GM21737 (cell line): ENCODE data around the gene NEUROD1.
A peak's percentile ranks its signal among the peaks of the same experiment; 100 is the strongest.

Experiments
- ATAC-seq: cut with Tn5 transposase; IDR thresholded peaks from one replicate; pipeline ENCODE4 v1.9.1; 2021; ENCODE audit warnings: mild to moderate bottlenecking, moderate library complexity; ENCODE audit not compliant: unreplicated experiment

NEUROD1 gene

DNA sequence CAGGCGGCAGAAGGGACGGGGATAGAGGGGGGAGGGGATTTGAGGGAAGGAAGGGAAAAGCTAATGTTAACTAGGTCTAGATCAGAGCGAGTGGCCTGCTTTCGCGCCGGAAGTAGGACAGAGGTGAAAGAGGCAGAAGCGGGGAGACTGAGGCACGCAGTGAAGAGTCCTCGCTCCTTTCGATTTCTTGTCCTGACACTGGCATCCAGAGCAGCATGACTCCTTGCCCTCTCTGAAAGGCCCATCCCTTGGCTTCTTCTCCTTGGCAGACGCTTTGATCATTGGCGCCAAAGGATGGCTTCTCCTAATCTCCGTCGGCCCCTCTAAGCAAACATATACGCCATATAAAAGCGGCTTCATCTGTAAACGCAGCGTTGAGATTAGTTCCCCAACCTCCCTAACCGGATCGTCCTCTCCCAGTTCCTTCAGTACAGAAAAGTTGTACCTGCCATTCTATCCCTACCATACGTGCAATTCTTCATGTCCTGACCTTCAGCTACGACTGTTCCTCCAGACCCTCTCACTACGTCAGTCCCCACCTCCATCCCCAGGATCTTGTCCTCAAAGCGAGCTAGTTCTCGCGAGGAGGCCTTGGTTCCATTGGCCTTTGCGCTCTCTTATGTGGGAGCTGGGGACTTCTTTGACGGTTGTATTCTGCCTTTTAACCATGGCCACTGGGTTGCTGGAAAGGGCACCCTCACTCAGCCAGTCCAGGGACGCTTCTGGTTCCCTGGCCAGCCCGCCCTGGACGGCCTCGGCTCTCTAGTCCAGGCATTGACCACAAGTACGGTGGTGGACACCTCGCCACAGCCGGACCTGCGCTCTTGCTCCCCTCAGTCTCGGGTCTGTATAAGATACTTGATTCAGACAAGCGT is 857 bp upstream of the NEUROD1 start:
- ATAC-seq: no peak

DNA sequence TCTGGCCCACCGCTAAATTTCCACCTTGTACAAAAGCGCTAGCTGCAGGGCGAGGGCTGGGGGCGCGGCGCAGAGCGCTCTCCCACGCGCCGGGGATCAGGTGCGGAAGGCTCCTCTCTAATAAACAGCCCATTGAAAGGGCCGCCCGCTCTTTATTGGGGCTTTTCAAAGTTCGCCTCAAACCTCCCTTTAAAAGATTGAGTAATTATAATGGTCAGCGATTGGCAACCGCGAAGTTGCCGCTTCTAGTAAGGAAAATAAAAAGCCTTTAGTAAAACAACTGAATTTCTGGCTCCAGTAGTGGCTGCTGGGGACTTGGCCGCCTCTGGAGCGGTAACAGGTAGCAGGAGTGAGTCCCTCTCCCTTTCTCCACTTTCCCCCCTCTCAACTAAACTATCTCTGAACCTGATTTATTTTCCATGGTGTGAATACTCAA is 755 bp downstream of the NEUROD1 start:
- no peak for ATAC-seq

DNA sequence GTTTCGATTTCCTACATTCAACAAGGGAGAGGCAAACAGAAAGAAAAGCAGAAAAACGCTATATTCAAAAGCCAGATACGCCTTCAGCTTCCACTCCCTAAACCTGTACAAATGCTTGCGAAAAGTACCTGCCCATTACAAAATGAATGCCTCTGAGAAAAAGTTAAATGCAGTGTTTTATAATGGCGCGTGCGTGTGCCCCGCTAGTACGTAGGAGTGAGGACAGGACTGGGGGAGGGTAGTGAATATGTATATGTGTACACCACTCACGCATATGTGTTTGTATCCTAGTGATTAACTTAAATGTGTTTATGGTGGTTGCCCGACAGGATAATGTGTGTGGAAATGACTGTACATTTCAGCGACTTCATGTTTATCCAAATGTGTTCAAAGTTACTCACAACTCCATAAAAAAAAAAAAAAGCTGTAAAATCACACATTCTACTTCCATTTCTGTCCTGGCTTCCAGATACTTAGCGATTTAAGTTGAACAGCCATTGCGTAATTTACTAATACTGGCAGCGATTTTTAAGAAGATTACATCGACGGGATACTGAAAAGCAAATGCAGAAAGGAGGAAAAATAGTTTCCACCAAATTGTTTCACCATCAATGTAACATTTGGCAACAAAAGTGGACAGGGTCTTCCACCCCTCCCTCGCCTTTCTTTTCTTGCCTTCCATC is 1.3 kb downstream of the NEUROD1 start:
- no peak for ATAC-seq

DNA sequence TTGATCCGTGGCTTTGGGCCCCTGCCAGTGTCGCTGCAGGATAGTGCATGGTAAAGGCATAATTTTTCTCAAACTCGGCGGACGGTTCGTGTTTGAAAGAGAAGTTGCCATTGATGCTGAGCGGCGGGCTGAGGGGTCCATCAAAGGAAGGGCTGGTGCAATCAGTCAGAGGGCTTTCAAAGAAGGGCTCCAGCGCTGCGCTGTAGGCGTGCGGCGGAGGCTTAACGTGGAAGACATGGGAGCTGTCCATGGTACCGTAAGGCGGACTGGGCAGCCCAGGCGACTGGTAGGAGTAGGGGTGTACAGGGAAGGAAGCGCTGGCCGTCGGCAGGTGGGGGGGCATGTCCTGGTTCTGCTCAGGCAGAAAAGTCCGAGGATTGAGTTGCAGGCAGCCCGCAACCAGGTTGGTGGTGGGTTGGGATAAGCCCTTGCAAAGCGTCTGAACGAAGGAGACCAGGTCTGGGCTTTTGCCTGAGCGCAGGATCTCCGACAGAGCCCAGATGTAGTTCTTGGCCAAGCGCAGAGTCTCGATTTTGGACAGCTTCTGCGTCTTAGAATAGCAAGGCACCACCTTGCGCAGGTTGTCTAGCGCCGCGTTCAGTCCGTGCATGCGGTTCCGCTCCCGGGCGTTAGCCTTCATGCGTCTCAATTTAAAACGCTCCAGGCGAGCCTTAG is 2.3 kb downstream of the NEUROD1 start:
- peak; percentile 54 for ATAC-seq

DNA sequence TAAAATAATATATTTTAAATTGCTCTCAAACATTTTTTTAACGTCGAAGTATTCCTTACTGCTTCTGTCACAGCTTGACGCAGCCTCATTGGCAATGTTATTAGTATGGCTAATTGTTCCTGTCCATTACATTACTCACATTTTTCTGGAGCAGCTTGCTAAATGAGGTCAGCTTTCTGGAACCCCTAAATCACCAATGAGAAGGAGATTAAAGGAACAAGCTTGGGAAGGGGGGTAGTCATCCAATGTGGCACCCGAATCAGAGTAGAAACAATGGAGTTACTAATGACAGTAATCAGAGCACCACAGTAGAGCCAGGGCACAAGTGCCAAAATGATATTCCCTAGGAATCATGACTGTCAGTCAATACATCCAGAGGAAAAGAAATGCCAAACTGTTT is 5.1 kb downstream of the NEUROD1 start:
- no peak for ATAC-seq

DNA sequence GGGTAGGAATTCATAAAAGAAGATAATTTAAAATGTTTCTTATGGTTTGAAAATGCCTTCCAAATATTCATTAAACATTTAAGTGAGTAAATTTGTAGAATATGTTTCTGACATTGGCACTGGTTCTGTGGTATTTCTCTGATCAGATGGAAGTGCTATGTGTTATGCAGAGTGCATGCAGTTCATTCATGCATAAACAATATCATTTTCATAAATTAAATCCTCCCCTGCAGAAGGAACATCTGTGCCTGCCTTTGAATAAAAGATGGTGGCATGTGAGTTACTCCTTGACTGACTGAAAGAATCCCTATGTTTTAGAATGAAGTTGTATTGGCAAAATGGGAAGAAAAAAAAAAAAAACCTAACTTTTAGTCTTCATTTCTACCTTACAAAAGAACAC is 5.9 kb downstream of the NEUROD1 start:
- ATAC-seq: no peak

DNA sequence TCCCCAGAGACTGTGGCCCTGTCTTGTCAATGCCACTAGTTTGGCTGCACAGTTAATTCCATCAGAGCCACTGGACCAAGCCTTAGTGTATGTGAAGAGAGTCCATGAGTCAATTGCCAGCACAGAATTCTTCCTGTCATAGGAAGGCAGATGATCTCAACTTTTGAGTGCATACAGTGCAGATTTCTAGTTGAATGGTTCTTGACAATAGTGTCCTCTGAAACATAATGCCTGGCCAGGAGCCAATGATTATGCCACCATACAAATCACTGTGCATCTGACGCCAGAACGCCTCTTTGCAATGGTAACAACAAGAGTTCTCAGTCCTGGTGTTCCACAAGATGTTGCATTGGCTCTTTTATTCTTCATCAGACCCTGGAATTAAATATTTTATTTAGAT is 7.1 kb downstream of the NEUROD1 start:
- no peak for ATAC-seq

DNA sequence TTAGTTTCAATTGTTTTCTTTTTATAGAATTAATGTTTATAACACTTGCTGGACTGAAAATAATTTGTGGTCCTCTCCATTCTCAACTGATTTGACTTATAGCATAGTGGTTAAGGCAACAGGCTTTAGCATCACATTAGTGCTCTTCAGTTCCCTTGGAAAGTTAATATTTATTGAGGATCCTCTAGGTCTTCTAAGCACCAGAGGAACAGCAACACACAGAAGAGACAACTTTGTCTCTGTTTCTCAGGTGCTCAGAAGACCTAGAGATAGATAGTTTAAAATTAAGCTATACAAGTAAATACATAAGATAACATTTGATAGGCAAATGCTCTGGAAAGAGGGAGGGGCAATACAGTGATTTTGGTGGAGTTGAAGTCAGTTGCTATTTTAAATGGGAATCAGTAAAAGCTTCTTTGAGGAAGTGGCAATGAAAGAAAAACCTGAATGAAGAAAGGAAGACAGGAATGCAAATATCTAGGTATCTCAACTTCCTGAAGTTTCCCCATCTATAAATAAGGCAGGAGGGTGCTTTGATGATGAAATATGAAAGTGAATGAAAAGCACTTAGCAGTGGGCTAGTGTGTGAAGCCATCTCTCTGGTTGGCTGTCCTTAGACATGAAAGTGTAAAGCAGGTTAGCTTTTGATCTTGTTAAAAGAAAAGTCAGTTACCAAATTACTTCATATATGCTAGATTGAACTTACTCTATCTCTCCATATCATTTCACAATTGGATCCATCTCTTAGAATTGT is 7.9 kb downstream of the NEUROD1 start:
- peak; percentile 94 for ATAC-seq

DNA sequence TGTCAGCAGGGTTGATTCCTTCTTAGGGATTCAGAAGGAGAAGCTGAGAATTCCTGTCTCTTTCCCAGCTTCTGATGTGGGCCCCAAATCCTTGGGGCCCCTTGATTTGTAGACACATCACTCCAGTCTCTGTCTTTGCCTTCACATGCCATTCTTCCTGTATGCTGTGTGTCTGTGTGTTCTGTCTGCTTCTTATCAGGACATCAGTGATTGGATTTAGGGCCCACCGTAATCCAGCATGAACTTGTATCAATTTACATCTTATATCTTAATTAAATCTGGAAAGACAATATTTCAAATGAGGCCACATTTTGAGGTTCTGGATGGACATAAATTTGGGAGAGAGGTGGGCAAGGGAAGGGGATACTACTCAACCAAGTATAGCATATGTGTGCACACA is 9.7 kb downstream of the NEUROD1 start:
- ATAC-seq: no peak

DNA sequence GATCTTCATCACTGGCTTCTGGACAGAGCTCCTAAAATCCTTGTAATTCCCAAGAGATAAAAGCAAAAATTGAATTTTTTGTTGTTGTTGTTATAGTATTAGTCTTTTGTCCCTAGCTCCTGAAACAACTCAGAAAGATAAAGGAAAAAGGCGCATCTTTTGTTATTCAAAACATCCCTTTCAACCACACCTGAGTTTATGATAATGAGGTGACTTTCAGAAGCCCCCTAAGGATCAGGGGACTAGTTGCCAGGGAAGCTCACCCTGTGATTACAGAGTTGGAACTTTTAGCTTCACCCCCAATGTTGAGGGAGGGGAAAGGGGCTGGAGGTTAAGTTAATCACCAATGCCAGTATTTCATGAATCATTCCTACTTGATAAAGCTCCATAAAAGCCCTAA is 13.1 kb downstream of the NEUROD1 start:
- no peak for ATAC-seq

DNA sequence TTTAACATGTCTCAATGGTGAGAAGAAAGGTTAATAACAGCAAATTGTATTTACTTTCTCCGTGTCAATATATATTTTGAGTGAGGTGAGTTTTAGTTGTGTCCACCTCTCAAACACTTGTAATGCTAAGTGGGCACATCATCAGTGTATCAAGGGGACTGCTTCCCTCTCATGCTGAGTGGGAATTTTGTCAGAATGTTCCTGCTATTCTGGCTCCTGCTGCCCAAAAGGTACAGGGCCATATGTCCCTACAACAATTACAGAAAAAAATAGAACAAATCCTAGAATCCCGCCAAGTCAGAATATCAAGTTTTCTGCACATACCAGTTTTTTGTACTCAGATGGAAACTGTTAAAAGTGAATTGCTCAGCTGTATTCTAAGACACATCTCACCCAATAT is 18.0 kb downstream of the NEUROD1 start:
- no peak for ATAC-seq

DNA sequence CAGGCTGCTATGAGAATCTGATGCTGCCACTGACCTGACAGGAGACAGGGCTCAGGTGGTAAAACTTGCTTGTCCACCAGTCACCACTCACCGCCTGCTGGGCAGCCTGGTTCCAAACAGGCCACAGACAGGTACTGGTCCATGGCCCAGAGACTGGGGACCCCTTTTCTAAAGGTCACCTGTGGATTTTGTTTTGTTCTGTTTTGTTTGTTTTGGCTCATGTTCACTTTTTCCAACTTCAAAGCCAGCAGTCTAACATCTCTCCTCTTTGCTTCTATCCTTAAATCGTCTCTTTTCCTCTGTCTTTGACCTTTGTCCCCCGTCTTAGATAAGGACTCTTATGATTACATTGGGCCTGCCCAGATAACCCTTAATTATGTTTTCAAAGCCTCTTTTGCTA is 20.1 kb downstream of the NEUROD1 start:
- ATAC-seq: no peak

DNA sequence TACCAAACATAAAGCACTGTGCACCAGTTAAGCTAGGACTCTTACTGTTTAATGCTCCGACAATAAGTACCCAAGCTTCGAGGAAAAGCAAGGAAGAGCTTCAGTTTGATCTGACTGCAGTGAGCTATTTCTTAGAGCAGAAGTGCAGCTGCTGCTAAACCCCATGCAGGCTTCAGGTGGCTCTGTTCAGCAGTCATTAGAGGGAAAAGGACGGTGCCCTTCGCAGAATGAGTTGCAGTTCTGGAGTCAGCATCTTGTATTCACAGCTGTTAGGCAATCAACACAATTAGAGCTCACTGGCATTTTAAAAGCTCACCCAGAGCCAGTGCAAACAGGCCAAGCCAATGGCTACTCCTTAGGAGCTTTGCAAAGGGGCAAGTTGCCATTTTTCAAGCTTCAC is 21.9 kb downstream of the NEUROD1 start:
- no peak for ATAC-seq

DNA sequence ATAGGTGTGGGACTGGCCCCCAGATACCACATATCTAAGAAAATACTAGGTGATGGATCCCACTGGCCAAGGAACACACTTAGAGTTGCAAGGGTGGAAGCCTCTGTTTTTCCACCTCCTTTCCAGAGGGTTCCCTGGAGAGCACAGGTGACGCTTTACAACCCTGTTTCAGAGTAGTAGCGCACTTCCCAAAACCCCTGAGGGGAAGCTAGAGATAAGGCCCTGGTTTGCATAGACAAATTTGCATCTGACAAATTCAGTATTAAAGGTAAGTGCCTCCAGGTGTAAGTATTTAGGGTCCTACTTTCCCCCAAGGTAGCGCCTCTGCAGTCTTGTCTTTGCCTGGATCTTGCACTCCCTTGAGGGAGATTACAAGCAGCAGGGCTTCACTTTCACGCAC is 22.9 kb downstream of the NEUROD1 start:
- no peak for ATAC-seq

DNA sequence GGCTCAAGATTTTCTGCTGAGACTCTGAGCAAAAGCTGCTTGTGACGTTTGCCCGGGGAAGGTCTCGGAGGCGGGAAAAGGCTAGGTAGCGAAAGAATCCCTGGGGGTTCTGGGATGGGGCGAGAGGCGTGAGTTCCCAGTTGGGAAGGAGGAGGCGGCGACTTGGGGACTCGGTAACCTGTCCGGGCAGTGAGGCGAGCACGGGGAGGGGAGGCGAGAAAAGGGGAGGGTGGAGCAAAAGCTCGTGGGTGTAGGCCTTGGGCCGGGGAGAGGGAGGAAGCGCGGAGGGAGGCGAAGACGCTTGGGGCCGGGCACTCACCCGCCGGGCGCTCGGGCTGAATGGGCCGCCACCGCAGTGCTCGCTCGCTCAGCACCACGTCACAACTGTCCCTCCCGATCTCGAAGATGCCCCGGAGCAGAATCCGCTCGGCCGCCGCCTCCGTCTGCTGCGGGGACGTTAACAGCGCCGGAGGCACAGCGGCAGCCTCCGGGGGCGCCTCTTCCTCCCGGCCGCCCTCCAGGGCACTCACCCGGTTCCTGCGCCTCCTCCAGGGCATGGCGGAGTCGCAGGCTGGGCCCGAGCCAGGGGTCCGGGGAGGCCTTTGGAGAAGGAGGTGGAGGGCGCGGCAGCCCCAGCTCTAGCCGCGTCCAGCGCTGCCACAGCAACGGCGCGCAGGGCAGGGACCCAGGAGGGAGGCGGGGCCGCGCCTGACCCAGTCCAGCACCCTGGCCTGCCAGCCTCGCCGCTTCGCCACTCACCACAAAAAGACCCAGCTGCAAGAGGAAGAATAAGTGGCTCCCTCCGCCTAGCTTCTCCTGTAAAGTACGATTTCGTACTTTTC is 23.6 kb downstream of the NEUROD1 start, which contains the start of gene CERKL:
Gene CERKL, minus strand, starts transcription at position 656 of the 842 bp plus-strand sequence. Its CDS starts 99 bp downstream, at position 557.
- peak; percentile 90 for ATAC-seq

DNA sequence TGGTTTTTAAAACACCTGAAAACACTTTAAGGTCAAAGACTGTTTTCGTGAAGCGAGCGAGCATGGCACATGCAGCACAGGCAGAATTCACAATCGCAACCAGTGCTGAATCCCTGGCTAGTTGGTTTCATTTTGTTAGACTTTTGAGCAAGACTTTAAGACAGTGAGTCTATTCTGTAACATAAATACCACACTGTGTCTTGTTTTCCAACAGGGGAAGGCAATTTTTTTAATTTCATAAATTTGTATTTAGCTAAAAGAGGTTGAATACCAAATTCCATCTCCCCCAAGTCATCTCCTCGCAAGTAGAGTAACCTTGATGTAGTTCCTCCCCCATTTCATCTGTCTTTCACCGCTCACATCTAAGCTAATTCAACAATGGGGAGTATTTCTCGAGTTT is 24.8 kb downstream of the NEUROD1 start:
- no peak for ATAC-seq

DNA sequence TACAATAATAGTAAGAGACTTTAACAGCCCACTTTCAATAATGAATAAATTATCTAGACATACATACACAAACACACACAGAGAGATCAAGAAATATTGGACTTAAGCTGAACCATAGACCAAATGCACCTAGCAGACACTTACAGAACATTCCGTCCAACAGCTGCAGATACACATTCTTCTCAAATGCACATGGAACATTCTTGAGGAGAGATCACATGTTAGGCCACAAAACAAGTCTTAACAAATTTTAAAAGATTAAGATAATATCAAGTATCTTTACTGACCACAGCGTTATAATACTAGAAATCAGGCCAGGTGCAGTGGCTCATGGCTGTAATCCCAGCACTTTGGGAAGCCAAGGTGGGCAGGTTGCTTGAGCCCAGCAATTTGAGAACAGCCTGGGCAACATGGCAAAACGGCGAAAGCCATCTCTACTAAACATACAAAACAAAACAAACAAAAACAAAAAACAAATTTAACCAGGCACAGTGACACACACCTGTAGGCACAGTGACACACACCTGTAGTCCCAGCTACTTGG is 30.8 kb downstream of the NEUROD1 start:
- no peak for ATAC-seq

DNA sequence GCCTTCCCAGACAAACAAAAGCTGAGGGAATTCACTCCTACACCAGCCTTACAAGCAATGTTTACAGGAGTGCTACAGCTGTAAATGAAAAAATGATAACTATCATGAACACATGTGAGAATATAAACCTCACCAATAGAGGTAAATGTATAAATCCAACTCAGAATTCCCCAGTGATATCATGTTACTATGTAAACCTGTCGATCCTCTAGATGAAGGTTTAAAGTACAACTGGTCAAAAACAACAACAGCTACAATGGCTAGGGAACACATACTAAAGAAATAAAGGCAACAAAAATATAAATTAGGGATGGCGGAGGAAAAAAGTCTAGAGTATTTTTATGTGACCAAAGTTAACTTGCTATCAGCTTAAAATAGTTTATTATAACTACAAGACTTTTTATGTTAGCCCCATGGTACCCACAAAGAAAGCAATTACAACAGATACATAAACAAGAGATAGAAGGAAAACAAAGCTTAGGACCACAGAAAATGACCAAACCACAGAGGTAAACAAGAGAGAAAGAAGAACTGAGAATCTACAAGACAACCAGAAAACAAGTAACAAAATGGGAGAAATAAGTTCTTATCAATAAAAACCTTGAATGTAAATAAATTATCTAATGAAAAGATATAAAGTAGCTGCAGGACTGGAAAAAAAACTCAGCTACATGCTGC is 31.7 kb downstream of the NEUROD1 start:
- ATAC-seq: no peak

DNA sequence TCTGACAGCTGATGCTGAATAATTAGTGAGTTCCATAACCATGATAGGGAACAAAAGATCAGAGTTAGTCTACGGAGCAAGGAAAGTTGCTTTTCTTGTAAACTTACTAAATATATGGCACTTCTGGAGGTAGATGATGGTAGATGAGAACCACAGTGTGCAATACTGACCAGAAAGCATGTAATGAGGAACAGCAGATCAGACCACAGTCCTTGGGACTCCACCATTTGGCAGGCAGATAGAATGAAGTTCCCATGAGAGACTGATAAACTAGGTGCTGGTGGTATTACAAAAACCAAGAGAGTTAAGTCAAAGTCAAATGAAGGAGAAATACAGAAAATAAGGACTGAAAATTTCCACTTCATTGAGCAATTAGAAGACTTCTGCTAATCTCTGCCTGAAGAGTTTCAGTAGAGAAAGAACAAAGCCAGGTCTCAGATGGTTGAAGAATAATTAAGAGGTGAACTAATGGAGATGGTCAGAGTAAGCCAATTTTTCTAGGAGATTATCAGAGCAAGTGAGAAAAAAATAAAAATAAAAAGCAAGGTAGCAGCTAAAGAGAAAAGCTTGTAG is 33.8 kb downstream of the NEUROD1 start:
- ATAC-seq: no peak
